D721Med (cell line): Measurements from ENCODE around the gene CEP164.
"Not testable (repeated sequence)": the region's sequence is repeated elsewhere in the genome, so short reads cannot be mapped to it uniquely, and the experiment has no call there.

ENCODE experiments used
- DNase-seq: peaks from one replicate; pipeline ENCODE4 v3.0.0; 2011; ENCODE audit warnings: low spot score; ENCODE audit not compliant: insufficient read length
- FAIRE-seq: peaks from 2 replicates; lab custom pipeline; 2011; peaks lifted over from hg19 to GRCh38; lab: Jason Lieb, UNC
- TF ChIP-seq, protein P1 (sequence below): IDR thresholded peaks from 2 replicates; pipeline ENCODE4 v1.5.1; 2012; ENCODE audit warnings: mild to moderate bottlenecking, control low read depth; ENCODE audit not compliant: insufficient read depth; ENCODE audit errors: missing control alignments

CEP164 gene

DNA sequence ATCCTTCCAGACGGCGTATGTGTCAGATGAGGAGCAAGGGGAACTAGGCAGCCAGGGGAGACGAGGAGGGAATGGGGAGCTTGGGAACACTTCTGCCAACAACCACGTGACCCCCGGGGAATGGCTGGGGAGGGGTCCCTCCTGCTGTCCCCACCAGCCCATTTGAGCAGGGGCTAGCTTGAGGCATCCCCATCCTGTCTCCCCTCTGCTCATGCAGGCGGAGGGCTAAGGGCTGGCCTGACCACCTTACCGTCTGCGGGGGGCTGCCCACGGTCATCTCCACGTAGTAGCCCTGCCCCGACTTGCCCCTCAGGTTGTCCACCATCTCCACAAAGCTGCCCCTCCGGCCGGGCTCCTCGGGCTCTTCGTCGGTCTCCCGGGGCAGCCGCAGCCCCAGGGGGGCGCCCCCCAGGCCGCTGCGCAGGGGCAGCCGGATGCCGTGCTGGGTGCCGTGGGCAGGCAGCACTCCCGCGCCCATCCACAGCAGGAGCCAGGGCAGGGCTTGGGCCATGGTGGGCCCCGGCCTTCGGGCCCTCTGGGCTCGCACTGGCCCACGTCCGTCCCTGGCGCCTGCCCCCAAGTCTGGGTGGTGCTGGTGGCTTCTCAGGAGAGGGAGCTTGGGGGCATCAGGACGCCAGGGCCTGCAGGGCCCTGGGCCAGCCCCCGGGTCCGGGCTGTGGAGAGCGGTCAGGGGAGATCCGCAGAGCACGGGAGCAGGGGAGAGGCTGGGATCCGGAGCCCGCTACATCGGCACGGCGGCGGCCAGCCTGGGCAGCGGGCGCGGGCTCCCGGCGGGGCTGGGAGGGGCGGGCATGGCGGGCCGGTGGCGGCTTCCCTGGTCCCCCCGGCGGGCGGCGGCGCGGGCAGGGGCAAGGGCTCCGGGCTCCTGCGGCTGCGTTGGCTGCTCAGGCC is 12.1 kb upstream of the CEP164 start:
- DNase-seq (no peak), FAIRE-seq (no peak)
- TF ChIP-seq, protein P1, sequence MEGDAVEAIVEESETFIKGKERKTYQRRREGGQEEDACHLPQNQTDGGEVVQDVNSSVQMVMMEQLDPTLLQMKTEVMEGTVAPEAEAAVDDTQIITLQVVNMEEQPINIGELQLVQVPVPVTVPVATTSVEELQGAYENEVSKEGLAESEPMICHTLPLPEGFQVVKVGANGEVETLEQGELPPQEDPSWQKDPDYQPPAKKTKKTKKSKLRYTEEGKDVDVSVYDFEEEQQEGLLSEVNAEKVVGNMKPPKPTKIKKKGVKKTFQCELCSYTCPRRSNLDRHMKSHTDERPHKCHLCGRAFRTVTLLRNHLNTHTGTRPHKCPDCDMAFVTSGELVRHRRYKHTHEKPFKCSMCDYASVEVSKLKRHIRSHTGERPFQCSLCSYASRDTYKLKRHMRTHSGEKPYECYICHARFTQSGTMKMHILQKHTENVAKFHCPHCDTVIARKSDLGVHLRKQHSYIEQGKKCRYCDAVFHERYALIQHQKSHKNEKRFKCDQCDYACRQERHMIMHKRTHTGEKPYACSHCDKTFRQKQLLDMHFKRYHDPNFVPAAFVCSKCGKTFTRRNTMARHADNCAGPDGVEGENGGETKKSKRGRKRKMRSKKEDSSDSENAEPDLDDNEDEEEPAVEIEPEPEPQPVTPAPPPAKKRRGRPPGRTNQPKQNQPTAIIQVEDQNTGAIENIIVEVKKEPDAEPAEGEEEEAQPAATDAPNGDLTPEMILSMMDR: no peak

DNA sequence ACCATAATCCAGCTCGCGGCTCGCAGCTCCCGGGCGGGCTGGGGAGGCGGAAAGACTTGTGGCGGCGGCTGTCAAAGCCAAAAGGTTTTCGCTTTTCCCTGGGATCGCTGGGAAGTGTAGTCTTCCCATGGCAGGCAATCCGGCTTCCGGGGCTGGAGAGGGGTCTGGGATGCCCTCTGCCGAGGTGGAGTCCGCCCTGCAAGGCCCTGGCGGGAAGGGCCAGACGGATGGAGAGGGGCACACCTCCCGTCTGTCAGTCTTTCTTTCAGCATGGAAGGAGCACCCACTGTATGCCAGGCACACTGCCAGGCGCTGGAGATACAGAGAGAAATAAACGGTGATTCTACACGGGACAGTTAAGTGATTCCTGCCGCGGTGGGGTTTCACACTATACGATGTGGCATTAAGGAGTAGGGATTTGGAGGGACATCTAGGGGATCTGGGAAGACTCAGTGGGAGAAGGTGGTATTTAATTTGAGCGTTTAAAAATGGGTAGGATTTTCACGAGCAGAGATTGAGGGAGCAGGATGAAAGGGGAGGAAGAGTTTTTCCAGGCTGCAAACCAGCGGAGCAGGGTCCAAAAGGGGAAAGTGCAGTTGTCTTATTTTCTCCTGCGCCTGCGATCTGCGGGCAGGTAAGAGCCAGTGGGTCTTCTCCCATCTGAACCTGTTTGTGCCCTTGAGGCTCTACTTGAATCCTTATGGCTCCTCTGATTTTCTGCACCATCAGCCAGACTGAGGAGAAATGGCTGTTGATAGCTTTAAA is 11.3 kb upstream of the CEP164 start, which contains the start of gene BACE1:
Gene BACE1, minus strand, starts transcription at position 60 of the 765 bp plus-strand sequence. CDS start 461 bp downstream, outside the sequence.
- FAIRE-seq (no peak), DNase-seq (peak; percentile 80)
- TF ChIP-seq, protein P1: peak; percentile 61

DNA sequence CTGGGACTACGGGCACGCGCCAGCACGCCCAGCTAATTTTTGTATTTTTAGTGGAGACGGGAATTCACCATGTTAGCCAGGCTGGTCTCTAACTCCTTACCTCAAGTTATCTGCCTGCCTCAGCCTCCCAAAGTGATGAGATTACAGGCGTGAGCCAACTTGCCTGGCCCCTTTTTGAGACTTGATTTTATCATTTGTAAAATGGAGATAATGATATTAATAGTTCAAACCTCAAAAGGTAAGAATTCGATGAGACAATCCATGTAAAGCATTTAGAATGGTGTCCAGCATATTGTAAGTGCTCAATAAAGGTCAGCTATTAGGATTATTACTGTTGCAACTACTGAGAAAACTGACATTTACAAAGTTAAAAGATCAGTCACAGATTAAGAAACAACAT is 8.9 kb upstream of the CEP164 start:
- DNase-seq (no peak), FAIRE-seq (no peak)
- TF ChIP-seq, protein P1: no peak

DNA sequence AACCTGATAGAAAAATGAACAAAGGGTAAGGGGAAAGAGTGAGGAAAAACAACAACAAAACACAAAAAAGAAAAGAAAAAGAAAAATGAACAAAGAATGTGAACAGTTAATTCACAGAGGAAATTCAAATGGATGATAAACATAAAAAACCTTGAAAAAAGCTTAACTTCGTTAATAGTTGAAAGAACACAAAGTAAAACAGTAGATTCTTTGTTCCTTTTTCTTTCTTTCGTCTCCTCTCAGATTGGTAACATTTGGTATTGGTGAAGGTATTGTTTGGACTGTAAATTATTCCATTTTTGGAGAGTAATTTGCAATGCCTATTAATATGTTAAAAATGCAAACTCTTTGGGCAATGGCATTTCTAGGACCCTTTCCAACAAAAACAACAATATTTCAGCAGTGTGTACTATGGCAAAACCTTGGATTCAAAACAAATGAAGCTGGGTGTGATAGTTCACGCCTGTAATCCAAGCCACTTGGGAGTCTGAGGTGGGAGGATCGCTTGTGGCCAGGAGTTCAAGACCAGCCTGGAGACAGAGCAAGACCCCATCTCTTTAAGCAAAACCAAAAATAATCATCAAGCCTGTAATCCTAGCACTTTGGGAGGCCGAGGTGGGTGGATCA is 8.3 kb upstream of the CEP164 start:
- DNase-seq (no peak), FAIRE-seq (no peak)
- TF ChIP-seq, protein P1: no peak

DNA sequence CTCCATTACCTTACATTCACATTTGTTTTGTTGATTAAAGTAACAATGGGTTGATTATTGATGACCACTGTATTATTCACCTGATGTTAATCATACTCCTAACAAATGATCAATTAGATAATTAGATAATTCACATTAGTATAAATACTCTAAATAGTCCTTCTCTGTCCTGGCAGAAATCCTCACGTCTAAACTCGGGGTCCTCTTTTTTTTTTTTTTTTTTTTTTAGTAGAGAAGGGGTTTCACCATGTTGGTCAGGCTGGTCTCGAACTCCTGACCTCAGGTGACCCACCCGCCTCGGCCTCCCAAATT is 443 bp upstream of the CEP164 start:
- not testable (repeated sequence) for FAIRE-seq, DNase-seq

DNA sequence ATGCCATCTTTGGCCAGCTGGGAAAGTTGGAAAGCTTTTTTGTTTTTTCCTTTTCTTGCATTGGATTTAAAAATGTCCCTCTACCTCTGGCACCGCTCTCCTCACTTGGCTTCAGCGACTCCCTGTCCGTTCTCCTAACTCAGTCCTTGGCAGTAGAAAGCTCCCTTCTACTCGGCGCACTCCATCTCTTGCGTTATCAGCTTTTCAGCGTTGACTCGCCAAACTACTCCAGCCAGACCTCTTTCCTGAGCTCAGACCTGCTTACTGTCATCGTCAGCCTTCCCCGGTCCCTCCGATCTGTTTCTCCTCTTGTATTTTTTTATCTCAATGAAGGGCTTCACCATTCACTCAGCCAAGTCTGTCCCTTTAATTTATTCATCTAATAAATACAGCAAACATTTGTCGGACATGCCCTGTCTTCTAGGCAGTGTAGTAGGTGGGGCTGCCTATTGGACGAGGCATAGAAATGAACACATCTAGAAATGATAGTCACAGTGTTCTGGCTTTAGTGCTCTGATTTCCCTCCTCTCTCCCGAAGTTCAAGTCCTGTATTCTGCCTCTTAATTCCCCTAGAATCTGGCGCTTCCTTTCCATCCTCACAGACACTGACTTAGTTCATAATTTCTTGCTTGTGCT is 839 bp downstream of the CEP164 start:
- FAIRE-seq (no peak), DNase-seq (no peak)
- TF ChIP-seq, protein P1: no peak

DNA sequence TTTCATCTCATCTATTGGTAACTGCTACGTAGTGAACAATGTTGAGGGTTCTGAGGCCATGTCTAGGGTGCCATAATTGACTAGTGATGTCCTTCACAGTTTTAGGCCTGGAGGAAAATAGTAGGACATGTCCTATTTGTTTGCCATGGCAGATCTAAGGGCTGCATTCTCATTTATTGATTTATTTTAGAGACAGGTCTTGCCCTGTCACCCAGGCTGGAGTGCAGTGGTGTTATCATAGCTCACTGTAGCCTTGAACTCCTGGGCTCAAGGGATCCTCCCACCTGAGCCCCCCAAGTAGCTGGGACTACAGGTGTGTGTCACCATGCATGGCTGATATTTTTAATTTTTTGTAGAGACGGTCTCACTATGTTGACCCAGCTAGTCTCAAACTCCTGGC is 5.2 kb downstream of the CEP164 start:
- DNase-seq (no peak), FAIRE-seq (no peak)
- TF ChIP-seq, protein P1: no peak
